Epidermal melanocyte (primary cell): ENCODE results near the gene PPP4R4.
"Not testable (repeated sequence)": the region's sequence is repeated elsewhere in the genome, so short reads cannot be mapped to it uniquely, and the experiment has no call there.

Experiments
- DNase-seq: peaks from one replicate; pipeline ENCODE4 v3.0.0; 2011; ENCODE audit warnings: low spot score; ENCODE audit not compliant: insufficient read length

The PPP4R4 gene

DNA sequence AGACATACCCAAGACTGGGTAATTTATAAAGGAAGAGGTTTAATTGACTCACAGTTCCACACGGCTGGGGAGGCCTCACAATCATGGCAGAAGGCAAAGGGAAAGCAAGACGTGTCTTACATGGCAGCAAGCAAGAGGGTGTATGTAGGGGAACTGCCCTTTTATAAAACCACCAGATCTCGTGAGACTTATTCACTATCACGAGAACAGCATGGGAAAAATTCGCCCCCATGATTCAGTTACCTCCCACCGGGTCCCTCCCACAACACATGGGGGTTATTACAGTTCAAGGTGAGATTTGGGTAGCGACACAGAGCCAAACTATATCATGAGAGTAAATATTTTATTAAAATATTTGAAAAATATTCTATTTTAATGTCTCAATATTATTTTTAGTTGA, 94.5 kb downstream of the PPP4R4 start:
- DNase-seq, result not testable (repeated sequence)

DNA sequence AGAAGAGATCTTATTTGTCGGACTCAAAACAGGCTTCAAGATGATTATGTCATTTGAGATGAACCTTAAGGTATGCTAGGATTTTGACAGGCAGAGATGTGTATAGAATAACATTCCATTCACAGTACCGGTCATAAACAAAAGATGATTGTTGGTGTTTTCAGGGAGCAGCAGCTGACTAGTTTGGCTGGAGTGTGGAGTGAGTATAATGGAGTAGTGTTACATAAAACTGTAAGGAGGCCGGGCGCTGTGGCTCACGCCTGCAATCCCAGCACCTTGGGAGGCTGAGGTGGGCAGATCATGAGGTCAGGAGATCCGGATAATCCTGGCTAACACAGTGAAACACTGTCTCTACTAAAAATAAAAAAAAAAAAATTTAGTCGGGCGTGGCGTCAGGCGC, 95.0 kb downstream of the PPP4R4 start:
- DNase-seq, result no peak

DNA sequence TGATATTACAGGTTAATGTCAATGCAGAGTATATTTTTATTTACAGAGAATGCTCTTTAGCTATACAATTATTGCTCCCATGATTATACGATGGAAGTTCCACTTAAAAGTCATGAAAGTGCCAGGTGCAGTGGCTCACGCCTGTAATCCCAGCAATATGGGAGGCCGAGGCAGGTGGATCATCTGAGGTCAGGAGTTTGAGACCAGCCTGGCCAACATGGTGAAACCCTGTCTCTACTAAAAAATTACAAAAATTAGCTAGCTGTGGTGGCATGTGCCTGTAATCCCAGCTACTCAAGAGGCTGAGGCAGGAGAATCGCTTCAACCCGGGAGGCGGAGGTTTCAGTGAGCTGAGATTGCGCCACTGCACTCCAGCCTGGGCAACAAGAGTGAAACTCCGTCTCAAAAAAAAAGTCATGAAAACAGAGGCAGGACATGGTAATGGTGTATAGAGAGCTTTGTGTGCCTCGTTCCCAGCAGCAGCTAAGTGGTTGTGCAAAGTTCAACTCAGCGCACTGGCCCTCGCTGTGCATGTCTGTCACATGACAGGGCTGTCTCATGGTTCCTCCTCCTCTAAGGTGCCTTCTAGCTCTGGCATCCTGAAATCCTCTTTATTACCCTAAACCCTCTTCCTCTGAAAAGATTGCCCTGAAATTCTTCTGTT, 102.9 kb downstream of the PPP4R4 start:
- DNase-seq, result not testable (repeated sequence)

DNA sequence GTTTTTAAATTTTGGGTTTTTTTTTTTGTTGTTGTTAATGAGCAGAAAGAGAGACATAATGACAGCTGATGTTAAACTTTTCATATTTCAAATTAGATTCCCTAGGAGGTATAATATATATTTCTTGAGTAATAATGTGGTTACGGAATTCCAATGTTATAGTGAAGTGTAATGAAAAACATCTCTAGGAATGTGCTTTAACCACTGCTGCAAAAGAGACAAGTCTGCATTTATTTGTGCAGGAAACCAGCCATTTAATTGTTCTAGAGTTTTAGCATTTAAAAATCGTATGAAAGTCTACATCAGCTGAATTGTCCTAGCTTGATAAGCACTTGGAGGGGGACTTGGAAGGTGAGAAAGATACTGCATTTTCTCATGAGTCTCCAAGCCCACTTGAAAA, 104.6 kb downstream of the PPP4R4 start:
- no peak for DNase-seq

DNA sequence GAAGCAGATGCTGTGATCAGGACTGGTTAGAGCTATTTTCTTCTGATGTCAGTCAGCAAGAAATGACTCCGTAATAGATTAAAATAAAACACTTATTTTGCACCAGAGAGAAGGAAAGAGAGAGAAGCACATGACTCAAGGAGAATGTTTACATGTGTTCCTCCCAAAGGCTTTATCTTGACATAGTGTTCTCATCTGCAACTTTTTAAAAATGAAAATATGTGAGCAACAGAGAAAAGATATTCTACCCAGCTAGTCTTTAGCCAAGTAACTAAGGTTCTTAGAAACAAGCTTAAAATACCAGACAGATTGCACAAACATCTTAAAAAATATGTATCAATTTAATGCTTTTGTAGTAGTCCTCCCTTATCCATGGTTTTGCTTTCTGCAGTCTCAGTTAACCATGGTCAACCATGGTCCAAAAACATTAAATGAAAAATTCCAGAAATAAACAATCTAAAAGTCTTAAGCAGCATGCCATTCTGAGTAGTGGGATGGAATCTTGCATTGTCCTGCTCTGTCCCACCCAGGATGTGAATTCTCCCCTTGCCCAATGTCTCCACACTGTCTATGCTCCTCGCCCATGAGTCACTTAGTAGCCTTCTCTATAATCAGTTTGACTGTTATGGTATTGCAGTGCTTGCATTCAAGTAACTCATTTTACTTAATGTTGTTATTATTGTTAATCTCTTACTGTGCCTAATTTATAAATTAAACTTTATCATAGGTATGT, 109.0 kb downstream of the PPP4R4 start:
- DNase-seq, result no peak

DNA sequence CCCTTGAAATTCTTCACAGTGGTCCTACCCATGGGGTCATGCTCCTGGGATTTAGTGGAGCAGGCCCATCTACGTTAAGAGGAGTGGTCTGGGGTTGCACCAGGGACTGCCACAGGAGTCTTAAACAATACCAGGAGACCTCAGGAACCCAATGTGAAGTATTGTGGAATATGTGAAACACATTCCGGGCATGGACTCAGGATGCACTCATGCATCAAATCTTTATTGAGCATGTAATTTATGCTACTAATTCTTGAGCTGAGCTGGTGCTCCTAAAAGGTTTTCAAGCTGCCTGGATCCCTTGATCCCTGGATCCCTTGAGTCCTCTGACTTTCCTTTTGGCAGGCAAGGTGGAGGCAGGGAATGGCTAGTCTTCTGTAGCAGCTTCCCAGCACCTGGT, 110.1 kb downstream of the PPP4R4 start:
- no peak for DNase-seq

DNA sequence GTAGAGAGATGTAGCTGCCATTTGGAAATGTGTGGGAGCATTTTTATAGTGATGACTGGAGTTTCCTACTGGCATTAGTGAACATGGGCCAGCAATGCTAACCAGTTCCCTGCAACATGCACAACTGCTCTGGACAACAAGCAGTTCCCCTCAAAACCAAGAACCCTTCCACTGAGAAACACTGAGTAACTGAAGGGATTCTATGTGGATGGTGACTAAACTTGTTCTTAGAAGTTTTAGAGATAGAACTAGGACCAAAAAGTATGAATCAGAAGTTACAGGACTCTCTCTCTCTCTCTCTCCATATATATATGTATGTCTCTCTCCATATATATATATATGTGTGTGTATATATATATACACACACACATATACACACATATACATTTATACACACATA, 111.0 kb downstream of the PPP4R4 start:
- no peak for DNase-seq

DNA sequence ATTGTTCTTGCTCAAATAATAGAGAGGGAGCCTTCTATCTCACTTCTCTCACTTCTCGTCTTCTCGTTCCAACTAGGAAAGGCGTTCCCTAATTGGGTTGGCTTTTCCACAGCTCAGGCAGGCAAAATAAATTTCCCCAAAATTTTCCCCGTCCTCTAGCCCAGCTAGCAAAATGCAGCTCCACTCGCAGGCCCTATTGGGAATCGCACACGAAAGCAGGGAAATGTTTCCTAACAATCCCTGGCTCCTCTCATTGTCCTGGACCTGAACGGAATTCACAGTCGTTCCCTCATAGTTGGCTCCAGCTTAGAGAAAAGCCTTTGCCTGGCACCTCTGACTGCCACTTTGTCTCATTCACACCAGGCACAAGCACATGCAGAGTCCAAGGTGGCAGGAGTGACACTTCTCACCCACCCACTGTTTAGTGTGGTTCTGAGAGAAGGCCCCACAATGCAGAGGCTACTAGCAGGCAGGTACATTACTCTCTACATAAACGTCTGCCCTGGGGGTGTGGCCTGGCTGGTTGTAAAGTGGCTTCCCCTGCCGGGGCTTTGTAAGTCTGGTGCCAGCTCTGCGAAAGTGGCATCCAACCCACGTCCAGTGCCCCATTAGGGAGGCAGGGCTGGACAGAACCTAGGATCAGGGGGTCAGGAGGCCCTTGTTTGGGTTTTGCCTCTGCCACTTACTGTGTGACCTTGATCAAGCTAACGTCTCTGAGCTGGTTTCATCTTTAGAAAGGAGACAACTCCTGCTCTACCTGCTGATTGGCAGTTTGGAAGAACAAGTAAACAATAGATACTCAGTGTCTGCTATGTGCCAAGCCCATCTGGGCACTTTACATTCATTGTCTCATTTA, 114.7 kb downstream of the PPP4R4 start:
- no peak for DNase-seq

DNA sequence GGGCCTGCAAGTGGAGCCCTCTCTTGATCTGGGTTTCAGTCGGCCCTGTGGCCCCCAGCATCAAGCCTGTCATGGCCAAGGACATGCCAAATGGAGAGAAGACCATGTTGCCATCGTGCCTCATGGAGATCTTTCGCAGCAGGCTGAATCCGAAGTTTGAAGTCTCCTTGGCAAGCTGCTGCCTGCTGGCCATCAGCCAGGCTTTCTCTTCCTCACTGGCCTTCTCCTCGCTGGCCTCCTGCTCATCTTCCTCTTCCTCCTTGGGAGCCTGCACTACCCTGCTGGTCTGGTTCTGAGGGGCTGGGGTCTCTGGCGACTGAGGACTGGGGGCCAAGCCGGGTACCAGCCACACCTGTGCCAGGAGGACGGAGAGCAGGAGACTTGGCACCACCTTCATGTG, 116.1 kb downstream of the PPP4R4 start:
- no peak for DNase-seq

DNA sequence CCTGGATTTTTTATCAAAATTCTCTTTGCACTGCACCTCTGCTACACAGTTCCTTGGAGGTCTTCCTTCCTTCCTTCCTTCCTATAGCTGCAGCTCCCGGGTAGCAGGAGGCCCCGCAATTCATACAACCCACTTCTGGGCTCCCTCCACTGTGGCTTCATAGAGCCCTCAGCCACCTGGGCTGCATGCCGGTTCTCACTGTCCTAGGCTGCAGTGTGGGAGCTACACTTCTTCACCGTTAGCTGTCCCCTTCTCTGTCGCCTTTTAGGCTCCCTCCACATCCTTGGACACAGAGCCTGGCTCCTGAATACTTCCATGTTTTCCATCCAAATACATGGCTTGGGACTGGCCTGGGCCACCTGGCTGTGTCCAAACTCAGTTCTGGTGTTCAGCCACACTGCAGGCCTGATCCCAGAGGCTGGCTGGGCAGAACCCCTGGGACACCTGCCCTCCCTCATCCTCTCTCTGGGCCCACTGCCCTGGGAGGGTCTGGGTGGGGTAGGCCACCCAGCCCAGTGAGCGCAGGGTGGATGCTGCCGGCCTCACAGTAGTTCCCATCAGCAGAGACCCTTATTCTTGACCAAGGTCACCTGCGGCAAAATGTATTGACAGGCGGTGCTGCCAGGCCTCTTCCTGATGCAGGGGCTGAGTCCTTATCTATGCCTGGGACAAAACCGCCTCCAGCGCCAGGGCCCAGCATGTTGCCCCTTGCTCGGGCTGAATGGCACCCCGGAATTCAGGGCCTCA, 117.2 kb downstream of the PPP4R4 start:
- DNase-seq, result no peak

DNA sequence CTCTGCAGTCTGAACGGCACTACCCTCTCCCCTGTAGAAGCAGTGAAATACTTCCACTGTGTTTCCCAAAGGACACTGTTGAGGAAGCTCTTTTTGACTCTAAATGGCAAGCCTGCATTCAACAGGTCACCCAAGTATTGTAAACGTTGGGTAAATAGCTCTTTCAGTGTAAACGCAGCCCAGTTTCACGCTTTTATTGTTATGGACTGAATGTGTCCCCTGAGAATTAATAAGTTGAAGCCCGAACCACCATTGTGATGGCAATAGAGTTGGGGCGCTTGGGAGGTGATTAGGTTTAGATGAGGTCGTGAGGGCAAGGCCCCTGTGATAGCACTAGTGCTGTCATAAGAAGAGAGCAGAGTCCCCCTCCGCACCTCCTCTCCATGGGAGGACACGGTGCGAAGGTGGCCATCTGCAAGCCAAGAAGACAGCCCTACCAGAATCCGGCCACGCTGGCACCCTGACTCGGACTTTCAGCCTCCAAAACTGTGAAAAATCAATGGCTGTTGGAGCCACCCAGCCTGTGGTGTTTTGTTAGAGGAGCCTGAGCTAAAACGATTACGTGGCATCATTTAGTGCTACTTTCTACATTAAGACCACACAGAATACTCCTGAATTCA, 117.9 kb downstream of the PPP4R4 start:
- DNase-seq, result no peak

DNA sequence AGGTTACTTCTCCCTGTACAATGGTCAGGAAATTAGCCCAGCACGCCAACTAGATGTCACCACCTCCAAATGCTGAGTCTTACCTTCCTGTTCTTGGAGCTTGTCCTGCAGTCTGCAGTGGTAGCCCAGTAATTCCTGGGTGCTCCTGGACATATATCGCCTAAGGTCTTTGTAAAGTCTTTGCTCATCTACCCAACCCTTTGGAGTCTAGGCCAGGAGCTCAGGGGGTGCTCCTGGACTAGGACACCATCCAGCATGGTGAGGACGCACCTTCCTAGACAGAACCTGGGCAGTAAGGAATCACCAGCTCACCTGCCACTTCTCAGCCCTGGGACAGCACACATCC, 118.4 kb downstream of the PPP4R4 start:
- no peak for DNase-seq

DNA sequence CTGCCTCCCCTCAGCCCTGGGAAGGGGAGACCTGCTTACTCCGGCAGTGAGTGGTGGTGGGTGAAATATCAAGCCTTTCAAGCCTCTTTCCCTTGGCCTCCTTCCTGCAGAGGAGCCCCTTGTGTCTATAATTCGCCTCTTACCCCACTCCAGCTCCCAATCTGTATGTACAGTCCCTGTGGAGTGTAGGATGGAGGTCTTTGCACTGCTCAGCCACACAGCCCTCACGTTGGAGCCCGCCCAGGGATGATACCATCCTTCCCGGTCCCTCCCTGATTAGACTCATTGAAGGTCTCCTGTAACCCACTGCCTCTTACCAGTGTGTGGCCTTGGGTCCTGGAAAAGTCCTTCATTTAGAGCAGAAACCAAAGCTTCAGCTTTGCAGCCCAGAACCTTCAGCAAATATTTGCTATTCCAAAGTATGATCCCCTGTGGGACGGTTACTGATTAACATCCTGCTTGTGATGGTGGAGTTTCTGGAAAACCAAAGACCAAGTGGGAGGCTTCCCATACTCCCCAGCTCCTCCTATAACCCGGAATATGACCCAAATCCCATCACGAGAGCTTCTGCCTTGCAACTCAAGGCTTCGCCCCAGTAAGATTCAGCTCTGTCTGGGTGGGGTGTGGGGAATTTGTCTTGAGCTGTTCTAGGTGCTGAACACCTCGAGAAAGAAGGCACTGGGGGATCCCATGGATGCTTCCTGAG, 118.9 kb downstream of the PPP4R4 start, which contains the start of gene SERPINA10:
Gene SERPINA10, minus strand, starts transcription at position 397 of the 706 bp plus-strand sequence. CDS start 2,675 bp downstream, outside the sequence.
- DNase-seq, result no peak

DNA sequence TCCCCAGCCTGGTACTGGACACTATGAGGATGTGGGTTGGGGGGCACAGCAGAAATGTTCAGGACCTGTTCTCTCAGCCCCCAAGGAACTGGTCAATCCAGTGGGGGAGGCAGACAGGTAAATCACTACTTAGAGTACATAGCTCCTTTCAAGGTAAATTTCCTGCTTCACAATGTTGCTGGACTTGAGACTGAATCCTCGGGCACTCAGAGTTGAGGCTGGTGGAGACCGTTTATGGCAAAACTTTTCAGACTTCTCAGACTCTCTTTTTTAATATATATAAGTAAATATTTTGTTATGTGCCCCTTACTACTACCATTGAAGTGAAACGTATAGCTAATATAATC, 119.4 kb downstream of the PPP4R4 start:
- DNase-seq, result no peak

DNA sequence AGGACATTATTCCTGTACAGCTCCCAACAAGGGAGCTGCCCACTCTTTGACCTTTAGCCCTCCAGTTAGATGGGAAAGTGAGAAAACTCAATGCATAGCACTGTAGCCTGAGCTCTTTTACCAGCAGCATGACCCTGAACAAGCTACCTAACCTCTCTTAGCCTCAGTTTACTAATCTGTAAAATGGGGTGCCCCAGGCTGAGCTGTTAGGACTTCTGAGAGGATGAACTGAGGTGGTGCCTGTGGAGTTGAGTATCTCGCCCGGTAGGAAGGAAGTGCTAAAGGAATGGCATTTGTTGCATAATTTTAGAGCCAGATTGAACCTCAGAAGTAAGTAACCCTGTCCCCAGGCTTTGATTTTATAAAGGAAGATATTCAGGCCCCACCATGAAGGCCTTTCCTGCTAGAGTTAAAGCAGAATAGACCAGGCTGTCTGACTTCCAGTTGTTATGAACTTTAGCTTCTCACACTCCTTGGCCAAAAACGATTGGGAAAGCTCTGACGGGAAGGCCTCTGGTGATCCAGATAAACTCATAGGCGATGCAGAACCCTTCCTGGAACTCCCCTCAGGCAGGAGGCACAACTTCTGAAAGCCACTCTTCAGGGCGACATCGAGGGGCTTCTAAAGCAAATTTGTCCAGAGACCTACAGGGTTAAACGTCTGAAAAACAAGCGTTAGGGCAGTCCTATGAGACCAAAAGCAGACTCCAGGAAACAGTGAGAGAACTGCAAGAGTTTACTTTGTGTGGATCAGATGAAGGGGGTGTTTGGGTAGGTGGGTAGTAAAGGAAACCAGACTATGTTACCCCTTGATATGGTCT, 121.4 kb downstream of the PPP4R4 start:
- no peak for DNase-seq

DNA sequence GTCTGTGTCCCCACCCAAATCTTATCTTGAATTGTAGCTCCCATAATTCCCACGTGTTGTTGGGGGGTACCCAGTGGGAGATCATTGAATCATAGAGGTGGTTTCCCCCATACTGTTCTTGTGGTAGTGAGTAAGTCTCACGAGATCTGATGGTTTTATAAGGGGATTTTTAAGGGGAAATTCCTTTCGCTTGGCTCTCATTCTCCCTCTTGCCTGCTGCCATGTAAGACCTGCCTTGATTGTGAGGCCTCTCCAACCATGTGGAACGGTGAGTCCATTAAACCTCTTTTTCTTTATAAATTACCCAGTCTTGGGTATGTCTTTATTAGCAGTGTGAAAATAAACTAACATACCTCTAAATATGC, 122.0 kb downstream of the PPP4R4 start:
- not testable (repeated sequence) for DNase-seq

DNA sequence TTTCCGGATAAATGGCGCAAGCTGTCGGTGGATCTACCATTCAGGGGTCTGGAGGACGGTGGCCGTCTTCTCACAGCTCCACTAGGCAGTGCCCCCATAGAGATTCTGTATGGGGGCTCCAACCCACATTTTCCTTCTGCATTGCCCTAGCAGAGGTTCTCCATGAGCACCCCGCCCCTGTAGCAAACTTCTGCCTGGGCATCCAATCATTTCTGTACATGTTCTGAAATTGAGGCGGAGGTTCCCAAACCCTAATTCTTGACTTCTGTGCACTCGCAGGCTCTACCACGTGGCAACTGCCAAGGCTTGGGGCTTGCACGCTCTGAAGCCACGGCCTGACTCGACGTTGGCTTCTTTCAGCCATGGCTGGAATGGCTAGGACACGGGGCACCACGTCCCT, 124.0 kb downstream of the PPP4R4 start:
- DNase-seq, result no peak

DNA sequence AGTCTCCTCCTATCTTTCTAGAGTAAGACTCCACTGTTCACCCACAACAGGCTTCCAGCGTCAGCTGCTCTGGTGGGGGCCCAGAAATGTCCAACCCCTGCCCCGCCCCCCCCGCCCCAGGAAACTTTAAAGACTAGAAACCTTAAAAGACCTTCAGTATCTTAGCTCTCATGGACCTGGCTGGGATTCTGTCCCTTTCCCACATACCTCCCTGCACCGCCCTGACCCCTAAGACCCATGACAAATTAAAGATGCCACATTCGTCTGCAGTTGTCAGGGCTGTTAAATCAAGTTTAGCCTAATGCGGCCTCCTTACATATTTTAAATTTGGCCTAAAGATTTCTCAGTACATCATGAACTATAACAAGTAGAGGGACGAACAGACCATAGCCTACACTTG, 129.0 kb downstream of the PPP4R4 start:
- DNase-seq, result no peak

DNA sequence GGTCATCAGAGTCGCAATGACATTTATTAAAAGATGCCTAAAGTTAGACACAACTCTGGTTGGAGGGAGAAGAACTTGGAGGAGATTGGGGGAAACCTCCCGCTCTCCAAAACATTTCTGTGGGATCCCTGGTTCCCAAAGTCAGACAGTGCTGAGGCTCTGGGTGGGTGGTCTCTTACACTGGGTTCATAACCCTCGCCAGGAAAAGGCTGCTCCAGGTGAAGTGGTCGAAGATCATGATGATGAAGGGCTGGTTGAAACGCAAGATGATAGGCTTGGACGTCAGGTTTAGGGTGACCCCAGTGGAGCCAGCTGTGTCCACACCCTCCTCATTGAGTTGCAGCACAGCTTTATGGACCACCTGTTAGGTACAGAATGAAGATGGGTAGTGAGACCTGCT, 130.1 kb downstream of the PPP4R4 start:
- no peak for DNase-seq

DNA sequence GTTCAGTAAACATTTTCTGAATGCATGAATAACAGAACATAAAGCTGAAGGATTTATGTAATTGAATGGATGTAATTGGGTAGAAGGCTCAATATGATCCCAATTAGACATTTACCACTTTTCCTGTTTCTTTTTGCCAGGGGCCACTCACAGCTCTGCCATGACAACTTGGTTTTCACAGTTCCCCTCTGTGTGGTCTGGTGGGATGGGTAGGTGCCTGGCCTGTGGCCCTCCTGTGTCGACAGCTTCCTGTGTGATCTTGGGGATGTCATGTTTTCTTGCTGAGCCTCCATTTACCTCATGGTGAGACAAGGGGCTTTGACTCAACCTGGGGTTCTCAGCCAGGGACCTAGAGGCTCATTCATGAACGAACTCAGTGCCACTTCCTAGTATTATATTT, 131.5 kb downstream of the PPP4R4 start:
- no peak for DNase-seq
